H9 (cell line): ENCODE results near the gene IRAG1. TPM values are rescaled to one million over a fixed set of nuclear protein-coding genes. Genes with fewer than 3 reads are reported as not detected.

ENCODE experiments used
- DNase-seq: peaks from one replicate; pipeline ENCODE4 v3.0.0-alpha.2; 2017
- H2AFZ ChIP-seq: one replicate; pipeline ENCODE4 v1.6.1; 2013; ENCODE audit warnings: mild to moderate bottlenecking, low read length, control low read depth, moderate library complexity
- H2AK5ac ChIP-seq: 2 replicates; pipeline ENCODE4 v1.6.1; 2013; ENCODE audit warnings: low read length, control low read depth, mixed read lengths; ENCODE audit not compliant: insufficient read length
- H2BK120ac ChIP-seq: one replicate; pipeline ENCODE4 v1.6.1; 2013; ENCODE audit warnings: low read depth, mild to moderate bottlenecking, low read length, control low read depth, inconsistent platforms; ENCODE audit not compliant: poor library complexity, severe bottlenecking
- H2BK12ac ChIP-seq: 2 replicates; pipeline ENCODE4 v1.6.1; 2013; ENCODE audit warnings: low read length, control low read depth, mixed read lengths, low read depth; ENCODE audit not compliant: insufficient read length
- H2BK15ac ChIP-seq: 2 replicates; pipeline ENCODE4 v1.6.1; 2013; ENCODE audit warnings: low read depth, low read length, control low read depth
- H2BK20ac ChIP-seq: one replicate; pipeline ENCODE4 v1.6.1; 2013; ENCODE audit warnings: low read depth, mild to moderate bottlenecking, low read length, control low read depth, inconsistent platforms; ENCODE audit not compliant: poor library complexity, severe bottlenecking
- H2BK5ac ChIP-seq: 2 replicates; pipeline ENCODE4 v1.6.1; 2013; ENCODE audit warnings: low read length, control low read depth, mixed read lengths; ENCODE audit not compliant: insufficient read length
- H3K14ac ChIP-seq: 2 replicates; pipeline ENCODE4 v1.6.1; 2013; ENCODE audit warnings: low read length, control low read depth; ENCODE audit not compliant: insufficient read depth
- H3K18ac ChIP-seq: 2 replicates; pipeline ENCODE4 v1.6.1; 2013; ENCODE audit warnings: low read depth, mild to moderate bottlenecking, mixed read lengths, low read length, control low read depth; ENCODE audit not compliant: insufficient read length
- H3K23ac ChIP-seq: 2 replicates; pipeline ENCODE4 v1.6.1; 2013; ENCODE audit warnings: low read length, control low read depth, mixed read lengths, low read depth; ENCODE audit not compliant: insufficient read length
- H3K23me2 ChIP-seq: 2 replicates; pipeline ENCODE4 v1.6.1; 2013; ENCODE audit warnings: low read depth, mild to moderate bottlenecking, mixed read lengths, low read length, control low read depth; ENCODE audit not compliant: insufficient read length, poor library complexity, severe bottlenecking
- H3K27ac ChIP-seq: 2 replicates; pipeline ENCODE4 v1.5.1; 2013; ENCODE audit warnings: low read length, control low read depth, mixed read lengths, low read depth; ENCODE audit not compliant: insufficient read length
- H3K27me3 ChIP-seq: 2 replicates; pipeline ENCODE4 v1.6.1; 2013; ENCODE audit warnings: low read length, control low read depth, inconsistent platforms; ENCODE audit not compliant: insufficient read depth
- H3K4ac ChIP-seq: 2 replicates; pipeline ENCODE4 v1.6.1; 2013; ENCODE audit warnings: low read depth, mild to moderate bottlenecking, control low read depth, inconsistent platforms, low read length, moderate library complexity
- H3K4me1 ChIP-seq: 2 replicates; pipeline ENCODE4 v1.6.1; 2013; ENCODE audit warnings: low read length, control low read depth, inconsistent platforms; ENCODE audit not compliant: insufficient read depth
- H3K4me2 ChIP-seq: 2 replicates; pipeline ENCODE4 v1.6.1; 2013; ENCODE audit warnings: low read length, control low read depth, mixed read lengths; ENCODE audit not compliant: insufficient read length, insufficient read depth
- H3K56ac ChIP-seq: 2 replicates; pipeline ENCODE4 v1.6.1; 2013; ENCODE audit warnings: low read depth, mild to moderate bottlenecking, mixed read lengths, low read length, control low read depth; ENCODE audit not compliant: insufficient read length
- H3K79me1 ChIP-seq: 2 replicates; pipeline ENCODE4 v1.6.1; 2013; ENCODE audit warnings: low read depth, mild to moderate bottlenecking, moderate library complexity, low read length, control low read depth, inconsistent platforms; ENCODE audit not compliant: insufficient read depth, poor library complexity, severe bottlenecking
- H3K79me2 ChIP-seq: 2 replicates; pipeline ENCODE4 v1.6.1; 2013; ENCODE audit warnings: low read length, control low read depth, inconsistent platforms; ENCODE audit not compliant: insufficient read depth
- H3K9ac ChIP-seq: 2 replicates; pipeline ENCODE4 v1.6.1; 2013; ENCODE audit warnings: low read length, control low read depth, mixed read lengths; ENCODE audit not compliant: insufficient read length; ENCODE audit errors: extremely low read depth
- H3K9me3 ChIP-seq: one replicate; pipeline ENCODE4 v1.6.1; 2013; ENCODE audit warnings: low read depth, low read length, inconsistent platforms; ENCODE audit not compliant: control insufficient read depth
- H3T11ph ChIP-seq: one replicate; pipeline ENCODE4 v1.6.1; 2013; ENCODE audit warnings: mild to moderate bottlenecking, low read length, control low read depth, inconsistent platforms
- H4K20me1 ChIP-seq: one replicate; pipeline ENCODE4 v1.6.1; 2013; ENCODE audit not compliant: control insufficient read depth, insufficient read length, insufficient read depth
- H4K5ac ChIP-seq: 2 replicates; pipeline ENCODE4 v1.6.1; 2013; ENCODE audit warnings: low read depth, mild to moderate bottlenecking, mixed read lengths, low read length, control low read depth; ENCODE audit not compliant: insufficient read length
- H4K8ac ChIP-seq: replicated peaks from 2 replicates; pipeline ENCODE4 v1.6.1; 2013; ENCODE audit warnings: low read length, control low read depth, mixed read lengths, low read depth; ENCODE audit not compliant: insufficient read length
- H4K91ac ChIP-seq: 2 replicates; pipeline ENCODE4 v1.6.1; 2013; ENCODE audit warnings: low read depth, mild to moderate bottlenecking, moderate library complexity, mixed read lengths, low read length, control low read depth; ENCODE audit not compliant: insufficient read length
- H3K27ac Mint-ChIP-seq, 3 experiments: 2 replicates in 2 of 3; 3 replicates in 1 of 3; pipeline ENCODE4 v1.8.0; 2020 to 2021; ENCODE audit warnings: mixed read lengths in 3 of 3, mild to moderate bottlenecking in 1 of 3, moderate library complexity in 1 of 3
- H3K27me3 Mint-ChIP-seq: 2 replicates; pipeline ENCODE4 v1.8.0; 2021; ENCODE audit warnings: low read depth, mild to moderate bottlenecking, moderate library complexity, mixed read lengths
- H3K36me3 Mint-ChIP-seq, 3 experiments: 2 replicates in 2 of 3; 3 replicates in 1 of 3; pipeline ENCODE4 v1.8.0; 2020 to 2021; ENCODE audit warnings: low read depth in 3 of 3, mixed read lengths in 3 of 3; ENCODE audit not compliant: insufficient read depth in 1 of 3
- H3K4me1 Mint-ChIP-seq, 2 experiments: 2 replicates each; pipeline ENCODE4 v1.8.0; 2020; ENCODE audit warnings: mixed read lengths in 2 of 2
- H3K4me3 Mint-ChIP-seq, 2 experiments: 2 replicates in 1 of 2; 3 replicates in 1 of 2; pipeline ENCODE4 v1.8.0; 2020 to 2021; ENCODE audit warnings: mild to moderate bottlenecking in 2 of 2, mixed read lengths in 2 of 2, moderate library complexity in 1 of 2
- H3K9me3 Mint-ChIP-seq, 2 experiments: 2 replicates in 1 of 2; 3 replicates in 1 of 2; pipeline ENCODE4 v1.8.0; 2020; ENCODE audit warnings: mild to moderate bottlenecking in 2 of 2, mixed read lengths in 2 of 2, moderate library complexity in 1 of 2
- WGBS: extraction: QIAGEN DNeasy Blood & Tissue Kit; methylation state at CpG from one replicate; pipeline ENCODE4 v1.1.7; 2013; ENCODE audit warnings: missing lambda C conversion rate, low lambda C conversion rate, mixed read lengths; ENCODE audit not compliant: insufficient read length; ENCODE audit errors: extremely low coverage; 5-methylcytosine and 5-hydroxymethylcytosine counted together
- total RNA-seq: library from RNA; stranded (reverse); gene quantifications from 2 replicates; pipeline ENCODE4 v1.2.1, GENCODE V29; 2021
- TF ChIP-seq, protein P1 (sequence below): fragments of 200-600 bp; sonication (generic); conservative IDR thresholded peaks from 3 replicates; pipeline ENCODE4 v1.8.0; 2021; ENCODE audit warnings: antibody characterized with exemption, mild to moderate bottlenecking

The IRAG1 gene
- total RNA-seq, 1 experiment from 2014 or later, result 2.4 TPM

- H3K18ac ChIP-seq, result no peak overlapping the region
- H2BK120ac ChIP-seq, result no peak overlapping the region
- no peak for DNase-seq
- no peaks in the 10 kb centered on the region for H3K23me2 ChIP-seq
- no peak overlapping the region for H4K8ac ChIP-seq
- WGBS, result no CpG with 5 or more reads among the region's 3 CpGs
- no peak overlapping the region for H3K27ac ChIP-seq
- no peak overlapping the region for H3K4ac ChIP-seq
- Mint-ChIP-seq H3K4me1 (peaks cover 0 to 2% of the 10 kb centered on the region in 2 experiments; a peak in 1 of 4 replicates), H3K27ac (no peak overlapping the region), H3K27me3 (no peaks in the 10 kb centered on the region; the same call in 1 of the 2 replicates), H3K36me3 (peaks cover 4 to 18% (median 12%) of the 10 kb centered on the region in 3 experiments), H3K4me3 (no peak overlapping the region), H3K9me3 (peaks cover 10 to 20% of the 10 kb centered on the region in 2 experiments; a peak in 4 of 5 replicates)
- no peak overlapping the region for H2AK5ac ChIP-seq
- H3K9ac ChIP-seq, result no peak overlapping the region
- H3K27me3 ChIP-seq, result no peaks in the 10 kb centered on the region
- H2BK15ac ChIP-seq, result no peak overlapping the region
- H2BK20ac ChIP-seq, result no peak overlapping the region
- no peak overlapping the region for H4K5ac ChIP-seq
- no peak overlapping the region for H3T11ph ChIP-seq
- no peaks in the 10 kb centered on the region for H3K9me3 ChIP-seq
- H2BK5ac ChIP-seq, result no peak overlapping the region
- no peaks in the 10 kb centered on the region for H4K20me1 ChIP-seq
- no peak overlapping the region for H4K91ac ChIP-seq
- H2AFZ ChIP-seq, result no peak overlapping the region
- no peaks in the 10 kb centered on the region for H3K79me2 ChIP-seq
- H3K23ac ChIP-seq, result no peak overlapping the region
- H2BK12ac ChIP-seq, result no peak overlapping the region
- H3K4me1 ChIP-seq, result no peaks in the 10 kb centered on the region
- TF ChIP-seq, protein P1, sequence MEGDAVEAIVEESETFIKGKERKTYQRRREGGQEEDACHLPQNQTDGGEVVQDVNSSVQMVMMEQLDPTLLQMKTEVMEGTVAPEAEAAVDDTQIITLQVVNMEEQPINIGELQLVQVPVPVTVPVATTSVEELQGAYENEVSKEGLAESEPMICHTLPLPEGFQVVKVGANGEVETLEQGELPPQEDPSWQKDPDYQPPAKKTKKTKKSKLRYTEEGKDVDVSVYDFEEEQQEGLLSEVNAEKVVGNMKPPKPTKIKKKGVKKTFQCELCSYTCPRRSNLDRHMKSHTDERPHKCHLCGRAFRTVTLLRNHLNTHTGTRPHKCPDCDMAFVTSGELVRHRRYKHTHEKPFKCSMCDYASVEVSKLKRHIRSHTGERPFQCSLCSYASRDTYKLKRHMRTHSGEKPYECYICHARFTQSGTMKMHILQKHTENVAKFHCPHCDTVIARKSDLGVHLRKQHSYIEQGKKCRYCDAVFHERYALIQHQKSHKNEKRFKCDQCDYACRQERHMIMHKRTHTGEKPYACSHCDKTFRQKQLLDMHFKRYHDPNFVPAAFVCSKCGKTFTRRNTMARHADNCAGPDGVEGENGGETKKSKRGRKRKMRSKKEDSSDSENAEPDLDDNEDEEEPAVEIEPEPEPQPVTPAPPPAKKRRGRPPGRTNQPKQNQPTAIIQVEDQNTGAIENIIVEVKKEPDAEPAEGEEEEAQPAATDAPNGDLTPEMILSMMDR, result no peak
- no peak overlapping the region for H3K14ac ChIP-seq
- no peak overlapping the region for H3K56ac ChIP-seq
- no peak overlapping the region for H3K4me2 ChIP-seq
- H3K79me1 ChIP-seq, result no peaks in the 10 kb centered on the region
Measured at GRCh38 chr11:10701982-10702381, 8.4 kb upstream of the IRAG1 start.
